ENCODE results near the gene ZNF780B.

Gene ZNF780B

GRCh38 chr19:40025938-40026596 is 30.0 kb downstream of the ZNF780B start:
- TF ChIP-seq, protein P1, sequence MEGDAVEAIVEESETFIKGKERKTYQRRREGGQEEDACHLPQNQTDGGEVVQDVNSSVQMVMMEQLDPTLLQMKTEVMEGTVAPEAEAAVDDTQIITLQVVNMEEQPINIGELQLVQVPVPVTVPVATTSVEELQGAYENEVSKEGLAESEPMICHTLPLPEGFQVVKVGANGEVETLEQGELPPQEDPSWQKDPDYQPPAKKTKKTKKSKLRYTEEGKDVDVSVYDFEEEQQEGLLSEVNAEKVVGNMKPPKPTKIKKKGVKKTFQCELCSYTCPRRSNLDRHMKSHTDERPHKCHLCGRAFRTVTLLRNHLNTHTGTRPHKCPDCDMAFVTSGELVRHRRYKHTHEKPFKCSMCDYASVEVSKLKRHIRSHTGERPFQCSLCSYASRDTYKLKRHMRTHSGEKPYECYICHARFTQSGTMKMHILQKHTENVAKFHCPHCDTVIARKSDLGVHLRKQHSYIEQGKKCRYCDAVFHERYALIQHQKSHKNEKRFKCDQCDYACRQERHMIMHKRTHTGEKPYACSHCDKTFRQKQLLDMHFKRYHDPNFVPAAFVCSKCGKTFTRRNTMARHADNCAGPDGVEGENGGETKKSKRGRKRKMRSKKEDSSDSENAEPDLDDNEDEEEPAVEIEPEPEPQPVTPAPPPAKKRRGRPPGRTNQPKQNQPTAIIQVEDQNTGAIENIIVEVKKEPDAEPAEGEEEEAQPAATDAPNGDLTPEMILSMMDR (IDR thresholded peaks at IDR 0.05; ENCODE audit: low read depth, low read length), result no peak
- TF ChIP-seq MYC (IDR thresholded peaks at IDR 0.05; ENCODE audit: low read depth, low read length), result no peak
- TF ChIP-seq POLR2A (IDR thresholded peaks at IDR 0.05; ENCODE audit: extremely low read depth, insufficient read length), result no peak
- no peak overlapping the region for H3K4me3 ChIP-seq (ENCODE audit: low read depth, low read length)
- no peak for DNase-seq (ENCODE audit: low read depth)

GRCh38 chr19:40023969-40024368 is 32.1 kb downstream of the ZNF780B start:
- no peak for DNase-seq (ENCODE audit: low read depth)
- H3K4me3 ChIP-seq (ENCODE audit: low read depth, low read length), result no peak overlapping the region
- TF ChIP-seq MYC (IDR thresholded peaks at IDR 0.05; ENCODE audit: low read depth, low read length), result no peak
- no peak for TF ChIP-seq POLR2A (IDR thresholded peaks at IDR 0.05; ENCODE audit: extremely low read depth, insufficient read length)
- TF ChIP-seq, protein P2, sequence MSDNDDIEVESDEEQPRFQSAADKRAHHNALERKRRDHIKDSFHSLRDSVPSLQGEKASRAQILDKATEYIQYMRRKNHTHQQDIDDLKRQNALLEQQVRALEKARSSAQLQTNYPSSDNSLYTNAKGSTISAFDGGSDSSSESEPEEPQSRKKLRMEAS (IDR thresholded peaks at IDR 0.05; ENCODE audit: low read depth, low read length), result no peak
- TF ChIP-seq, protein P1 (IDR thresholded peaks at IDR 0.05; ENCODE audit: low read depth, low read length), result no peak

DNA sequence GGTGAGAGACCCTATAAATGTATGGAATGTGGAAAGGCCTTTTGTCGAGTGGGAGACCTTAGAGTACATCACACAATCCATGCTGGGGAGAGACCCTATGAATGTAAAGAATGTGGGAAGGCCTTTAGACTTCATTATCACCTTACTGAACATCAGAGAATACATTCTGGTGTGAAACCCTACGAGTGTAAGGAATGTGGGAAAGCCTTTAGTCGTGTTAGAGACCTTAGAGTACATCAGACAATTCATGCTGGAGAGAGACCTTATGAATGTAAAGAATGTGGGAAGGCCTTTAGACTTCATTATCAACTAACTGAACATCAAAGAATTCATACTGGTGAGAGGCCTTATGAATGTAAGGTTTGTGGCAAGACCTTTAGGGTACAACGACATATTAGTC is 42.0 kb downstream of the ZNF780B start:
- no peak overlapping the region for H3K4me3 ChIP-seq (ENCODE audit: low read depth, low read length)
- TF ChIP-seq, protein P1 (IDR thresholded peaks at IDR 0.05; ENCODE audit: low read depth, low read length), result no peak
- TF ChIP-seq, protein P2 (IDR thresholded peaks at IDR 0.05; ENCODE audit: low read depth, low read length), result no peak
- TF ChIP-seq POLR2A (IDR thresholded peaks at IDR 0.05; ENCODE audit: extremely low read depth, insufficient read length) (no peak), MYC (IDR thresholded peaks at IDR 0.05; ENCODE audit: low read depth, low read length) (no peak)
- no peak for DNase-seq (ENCODE audit: low read depth)

DNA sequence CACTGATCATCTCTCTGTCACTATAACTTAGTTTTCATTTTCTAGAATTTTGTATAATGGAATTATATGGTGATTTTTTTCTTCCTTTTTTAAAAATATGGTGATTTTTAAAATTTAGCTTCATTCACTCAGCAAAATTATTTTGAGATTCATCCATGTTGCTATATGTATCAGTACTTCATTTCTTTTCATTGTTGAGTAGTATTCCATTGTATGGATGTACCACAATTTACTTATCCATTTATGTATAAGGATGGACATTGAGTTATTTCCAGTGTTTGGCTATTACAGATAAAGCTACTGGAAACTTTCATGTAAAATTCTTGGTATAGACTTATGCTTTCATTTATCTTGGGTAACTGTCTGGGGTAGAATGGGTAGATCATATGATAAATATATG is 46.4 kb downstream of the ZNF780B start:
- no peak overlapping the region for H3K4me3 ChIP-seq (ENCODE audit: low read depth, low read length)
- no peak for TF ChIP-seq POLR2A (IDR thresholded peaks at IDR 0.05; ENCODE audit: extremely low read depth, insufficient read length)
- TF ChIP-seq, protein P2 (IDR thresholded peaks at IDR 0.05; ENCODE audit: low read depth, low read length), result no peak
- TF ChIP-seq, protein P1 (IDR thresholded peaks at IDR 0.05; ENCODE audit: low read depth, low read length), result no peak
- TF ChIP-seq MYC (IDR thresholded peaks at IDR 0.05; ENCODE audit: low read depth, low read length), result no peak
- DNase-seq (ENCODE audit: low read depth), result no peak

- TF ChIP-seq MYC (IDR thresholded peaks at IDR 0.05; ENCODE audit: low read depth, low read length), result no peak
- TF ChIP-seq, protein P2 (IDR thresholded peaks at IDR 0.05; ENCODE audit: low read depth, low read length), result no peak
- TF ChIP-seq, protein P1 (IDR thresholded peaks at IDR 0.05; ENCODE audit: low read depth, low read length), result no peak
- TF ChIP-seq POLR2A (IDR thresholded peaks at IDR 0.05; ENCODE audit: extremely low read depth, insufficient read length), result no peak
- no peak overlapping the region for H3K4me3 ChIP-seq (ENCODE audit: low read depth, low read length)
- DNase-seq (ENCODE audit: low read depth), result no peak
Observed at GRCh38 chr19:40006273-40006691, 49.7 kb downstream of the ZNF780B start.
